ENCODE data around the gene ZNF554.

Gene ZNF554

GRCh38 chr19:2819540-2820111 is at the start of gene ZNF554:
Gene ZNF554, plus strand, starts transcription at chr19:2819868. Its CDS starts 204 bp downstream, at chr19:2820072.
- DNase-seq (ENCODE audit: low spot score), result peak; percentile 92

- no peak for DNase-seq (ENCODE audit: low spot score)
Measured at GRCh38 chr19:2770055-2771013, 49.3 kb upstream of the ZNF554 start.

DNA sequence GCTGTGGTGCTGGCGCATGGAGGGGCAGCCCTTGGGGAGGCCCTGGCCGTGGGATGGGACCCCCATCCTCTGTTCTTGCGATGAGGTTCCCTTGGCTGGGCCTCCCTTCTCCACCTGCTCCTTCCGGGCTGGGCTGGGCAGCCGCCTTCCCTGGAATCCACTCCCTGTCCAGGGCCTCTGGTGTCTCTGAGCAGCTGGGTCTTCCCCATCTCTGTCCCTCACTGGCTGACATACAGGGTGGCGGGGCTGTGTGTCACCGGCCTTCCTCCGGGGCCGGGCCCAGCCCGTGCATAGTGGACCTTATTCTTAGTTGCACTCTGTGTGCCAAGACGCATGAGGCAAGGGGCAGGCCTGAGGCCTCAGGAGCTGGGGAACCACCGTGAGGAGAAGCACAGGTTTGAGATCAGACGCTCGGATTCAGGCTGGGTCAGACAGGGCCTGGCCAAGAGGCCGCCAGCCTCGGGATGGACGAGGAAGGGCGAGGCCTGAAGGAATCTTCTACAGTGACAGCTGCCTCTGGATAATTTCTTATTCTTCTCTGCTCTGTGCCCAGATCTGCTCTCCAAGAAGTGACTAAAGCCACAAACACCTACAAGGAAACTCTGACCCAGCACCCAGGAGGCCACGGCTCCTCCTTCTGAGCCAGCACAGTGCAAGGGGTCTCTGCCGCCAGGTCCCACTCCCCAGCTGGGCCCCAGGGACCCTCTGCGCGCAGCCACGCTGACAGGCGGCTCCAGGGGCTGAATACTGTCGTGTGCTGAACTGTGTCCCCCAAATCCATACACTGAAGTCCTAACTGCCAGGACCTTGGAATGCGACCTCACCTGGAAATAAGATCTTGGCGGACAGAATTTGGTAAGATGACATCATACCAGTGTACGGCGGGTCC is 47.6 kb upstream of the ZNF554 start:
- DNase-seq (ENCODE audit: low spot score), result no peak

GRCh38 chr19:2774083-2774679 is 45.5 kb upstream of the ZNF554 start:
- no peak for DNase-seq (ENCODE audit: low spot score)

DNA sequence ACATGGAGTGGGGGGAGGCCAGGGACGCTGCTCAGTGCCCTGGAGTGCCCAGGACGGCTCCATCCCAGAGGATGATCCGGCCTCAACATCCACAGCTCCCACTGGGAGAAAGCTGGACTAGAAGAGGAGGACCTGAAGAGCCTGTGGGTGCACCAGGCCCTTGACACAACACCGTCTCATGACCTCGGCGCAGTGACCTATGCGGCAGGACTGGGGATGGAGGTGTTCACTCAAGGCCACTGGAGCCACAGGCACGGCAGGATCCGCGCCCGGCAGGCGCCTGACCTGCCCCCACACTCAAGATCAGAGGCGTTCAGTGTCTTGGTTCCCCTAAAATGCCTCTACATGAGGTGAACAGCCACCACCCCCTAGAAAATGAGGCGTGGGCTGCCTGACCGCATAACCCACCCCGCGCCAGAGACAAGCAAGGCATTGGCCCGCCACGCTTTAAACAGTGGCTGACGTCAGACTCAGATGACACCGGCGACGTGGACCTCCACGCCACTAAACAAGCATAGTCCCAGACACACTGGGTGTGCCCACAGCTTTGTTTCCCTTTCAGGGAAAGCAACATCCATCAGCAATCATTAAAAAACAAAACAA is 44.6 kb upstream of the ZNF554 start:
- DNase-seq (ENCODE audit: low spot score), result no peak

GRCh38 chr19:2775556-2776430 is 43.9 kb upstream of the ZNF554 start:
- no peak for DNase-seq (ENCODE audit: low spot score)

DNA sequence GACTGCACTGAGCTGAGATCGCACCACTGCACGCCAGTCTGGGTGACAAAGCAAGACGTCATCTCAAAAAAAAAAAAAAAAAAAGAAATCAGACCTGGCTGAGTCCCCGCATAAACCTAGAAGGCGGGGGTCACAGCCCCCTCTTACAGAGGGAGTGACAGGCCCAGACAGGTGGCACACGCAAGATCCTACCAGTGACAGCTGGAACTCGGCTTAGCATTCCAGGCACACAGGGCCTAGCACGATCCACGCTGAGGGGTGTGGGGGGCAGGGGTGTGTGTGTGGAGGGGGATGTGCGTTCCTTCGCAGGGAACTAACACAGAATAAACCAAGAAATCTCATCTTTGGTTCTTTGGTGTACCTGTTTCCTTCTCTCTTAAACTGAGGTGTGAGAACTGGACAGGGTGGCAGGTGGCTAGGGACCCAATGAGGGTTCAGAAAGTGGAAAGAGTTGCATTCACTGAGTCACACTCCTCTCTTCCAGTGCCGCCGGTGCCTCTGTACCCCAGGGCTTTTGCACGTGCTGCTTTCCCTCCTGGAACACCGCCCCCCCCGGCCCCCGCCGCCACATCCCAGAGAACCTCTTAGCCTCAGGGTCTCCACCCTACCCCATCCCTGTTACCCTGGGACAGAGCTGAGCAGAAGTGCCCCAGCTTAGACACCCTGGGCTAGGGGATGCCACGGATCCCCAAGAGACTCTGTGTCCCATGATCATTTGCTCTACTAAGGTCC is 41.5 kb upstream of the ZNF554 start:
- DNase-seq (ENCODE audit: low spot score), result no peak

DNA sequence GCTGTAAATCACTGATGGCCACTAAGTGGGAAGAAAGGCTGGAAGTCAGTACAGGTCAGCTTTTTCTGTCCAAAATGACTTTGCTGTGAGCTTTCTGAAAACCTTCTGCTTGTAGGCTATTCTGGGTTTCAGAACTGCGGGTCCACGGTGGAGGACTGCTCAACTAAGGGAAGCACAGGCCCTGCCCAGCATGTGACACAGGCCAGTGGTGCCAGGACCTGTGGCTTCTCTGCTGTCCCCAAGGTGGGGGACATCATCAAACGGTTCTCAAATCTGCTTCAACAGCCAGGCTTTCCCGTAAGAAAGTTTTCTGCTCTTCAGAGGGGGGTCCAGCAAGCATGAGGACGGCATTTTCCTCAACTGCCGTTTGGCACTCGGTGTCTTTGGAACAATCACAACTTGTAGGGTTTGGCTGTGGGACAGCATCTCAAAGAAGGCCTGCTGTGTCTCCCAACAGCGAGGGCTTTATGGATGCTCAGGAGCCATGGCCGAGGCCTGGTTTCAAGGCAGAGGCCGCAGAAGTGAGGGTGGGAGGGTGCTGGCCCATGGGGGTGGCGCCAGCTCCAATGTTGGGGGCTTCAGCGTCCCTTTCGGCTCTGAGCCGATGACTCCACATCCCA is 40.4 kb upstream of the ZNF554 start:
- DNase-seq (ENCODE audit: low spot score), result no peak

DNA sequence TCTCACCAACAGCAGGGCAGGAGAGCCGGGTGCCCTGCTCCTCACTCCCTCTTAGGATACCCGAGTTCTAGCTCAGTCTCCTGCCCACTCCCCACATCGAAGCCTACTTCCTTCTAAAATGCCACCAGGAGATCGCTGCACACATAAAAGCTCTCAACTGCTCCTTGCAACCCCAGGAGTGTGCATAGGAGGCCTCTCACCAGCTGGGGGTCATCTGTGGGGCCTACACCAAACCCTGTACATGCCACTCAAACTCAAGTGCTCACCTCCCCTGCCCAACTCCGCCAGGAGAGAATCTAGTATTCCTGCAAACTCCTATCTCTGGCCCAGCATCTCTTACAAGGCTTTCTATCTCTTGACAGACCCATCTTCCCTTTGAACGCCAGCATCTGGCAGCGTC is 39.4 kb upstream of the ZNF554 start:
- no peak for DNase-seq (ENCODE audit: low spot score)

DNA sequence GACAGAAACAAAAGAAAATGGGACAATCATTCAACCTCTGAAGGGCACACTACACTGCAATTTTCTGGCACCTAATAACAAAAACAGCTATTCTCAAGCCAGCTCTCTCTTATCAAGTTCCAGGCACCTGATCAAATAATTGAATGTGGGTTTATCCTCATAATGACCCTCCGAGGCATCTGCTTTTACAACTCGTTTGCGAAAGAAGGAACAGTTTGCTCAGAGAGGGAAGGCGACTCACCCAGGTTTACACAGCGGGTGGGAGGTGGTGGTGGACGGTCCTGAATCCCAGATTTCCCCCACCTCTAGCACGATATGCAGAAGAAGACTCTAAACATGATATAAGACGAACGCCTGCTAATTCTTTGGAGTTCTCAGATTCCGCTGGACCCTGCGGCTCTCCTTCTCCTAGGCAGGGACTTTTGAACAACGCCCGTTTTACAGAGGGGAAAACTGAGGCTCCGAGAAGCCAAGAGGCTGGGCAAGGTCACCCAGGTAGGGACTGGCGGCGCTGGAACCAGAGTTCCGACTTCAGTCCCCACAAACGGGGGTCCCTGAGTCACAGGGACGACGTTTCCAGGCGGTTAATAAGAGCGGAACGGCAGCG is 37.2 kb upstream of the ZNF554 start:
- DNase-seq (ENCODE audit: low spot score), result no peak

DNA sequence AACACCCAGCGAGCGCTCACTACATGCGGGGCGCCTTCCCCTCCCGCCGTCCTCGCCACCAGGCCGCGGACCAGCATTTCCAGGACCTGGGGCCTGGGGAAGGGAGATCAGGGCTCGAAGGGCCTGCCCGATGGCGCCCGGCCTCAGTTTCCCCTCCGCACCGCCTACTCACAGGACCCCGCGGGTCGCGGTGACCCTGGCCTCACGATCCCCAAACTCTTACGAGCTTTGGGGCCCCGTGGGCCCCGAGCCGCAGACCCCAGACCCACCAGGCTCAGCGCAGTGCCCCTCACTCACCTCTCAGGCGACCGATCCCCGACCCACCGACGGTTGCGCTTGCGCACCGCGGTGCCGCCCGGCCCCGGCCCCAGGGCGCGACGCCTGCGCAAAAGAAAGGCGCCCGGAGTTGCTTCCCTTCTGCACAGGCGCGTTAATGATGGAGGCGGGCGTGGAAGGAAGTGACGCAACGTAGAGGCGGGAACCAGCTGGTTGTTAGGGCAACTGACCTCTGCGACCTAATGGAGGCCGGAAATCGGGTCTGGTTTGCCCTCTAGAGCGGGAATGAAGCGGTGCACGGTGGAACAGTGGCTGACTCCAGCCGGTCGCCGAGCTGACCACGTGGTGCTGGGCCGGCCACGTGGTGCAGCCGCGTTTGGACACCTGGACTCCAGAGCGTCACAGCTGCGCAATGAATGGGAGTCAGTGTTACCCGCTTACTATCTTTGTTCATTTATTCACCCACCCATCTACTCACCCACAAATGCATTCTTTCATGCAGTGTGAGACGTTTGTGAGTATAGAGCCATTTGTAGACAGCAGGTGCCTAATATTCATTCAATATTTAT is 36.5 kb upstream of the ZNF554 start, which contains the start of gene SGTA:
Gene SGTA (minus strand): TSS at position 338 of the 845 bp plus-strand sequence. CDS start 14,205 bp downstream, outside the sequence.
- peak; percentile 97 for DNase-seq (ENCODE audit: low spot score)

GRCh38 chr19:2783781-2784145 is 35.9 kb upstream of the ZNF554 start:
- no peak for DNase-seq (ENCODE audit: low spot score)

GRCh38 chr19:2785244-2785997 is 34.2 kb upstream of the ZNF554 start, which contains the start of gene THOP1:
Gene THOP1, plus strand, starts transcription at chr19:2785503. Its CDS starts 160 bp downstream, at chr19:2785663.
- DNase-seq (ENCODE audit: low spot score), result peak; percentile 97

GRCh38 chr19:2787115-2787514 is 32.6 kb upstream of the ZNF554 start:
- DNase-seq (ENCODE audit: low spot score), result no peak

DNA sequence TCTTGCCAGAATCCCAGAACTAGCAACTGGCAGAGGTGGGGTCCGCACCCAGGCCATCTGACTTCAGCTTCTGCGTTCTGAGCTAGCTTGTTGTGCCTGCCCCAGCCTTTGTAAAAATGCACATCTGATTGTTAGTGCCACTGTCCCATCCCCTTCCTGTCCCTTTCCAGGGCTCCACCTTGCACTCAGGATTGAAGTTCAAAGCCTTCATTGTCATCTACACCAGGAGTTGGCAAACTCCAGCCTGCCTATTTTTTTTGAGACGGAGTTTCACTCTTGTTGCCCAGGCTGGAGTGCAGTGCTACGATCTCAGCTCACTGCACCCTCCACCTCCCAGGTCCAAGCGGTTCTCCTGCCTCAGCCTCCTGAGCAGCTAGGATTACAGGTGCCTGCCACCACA is 31.4 kb upstream of the ZNF554 start:
- DNase-seq (ENCODE audit: low spot score), result no peak

- no peak for DNase-seq (ENCODE audit: low spot score)
Measured at GRCh38 chr19:2790194-2790556, 29.5 kb upstream of the ZNF554 start.
